ENCODE data around the gene GRID1.

DNA sequence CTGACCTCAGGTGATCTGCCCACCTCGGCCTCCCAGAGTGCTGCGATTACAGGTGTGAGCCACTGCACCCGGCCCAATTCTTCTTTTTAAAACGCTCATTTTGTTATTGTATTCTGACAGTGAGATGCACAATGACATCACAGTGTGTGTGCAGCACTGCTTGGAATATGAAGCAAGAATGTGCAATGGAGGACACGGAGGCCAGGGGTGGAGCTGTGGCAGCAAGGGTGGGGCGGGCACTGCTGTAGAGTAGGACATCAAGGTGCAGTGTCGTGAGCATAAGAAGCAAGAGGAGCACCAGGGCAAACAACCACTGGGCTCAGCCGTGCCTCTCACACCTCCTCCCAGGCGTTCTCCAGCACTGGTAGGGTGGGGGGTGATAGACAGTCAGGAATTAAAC lies 26.8 kb upstream of the GRID1 start:
- TF ChIP-seq, protein P1, sequence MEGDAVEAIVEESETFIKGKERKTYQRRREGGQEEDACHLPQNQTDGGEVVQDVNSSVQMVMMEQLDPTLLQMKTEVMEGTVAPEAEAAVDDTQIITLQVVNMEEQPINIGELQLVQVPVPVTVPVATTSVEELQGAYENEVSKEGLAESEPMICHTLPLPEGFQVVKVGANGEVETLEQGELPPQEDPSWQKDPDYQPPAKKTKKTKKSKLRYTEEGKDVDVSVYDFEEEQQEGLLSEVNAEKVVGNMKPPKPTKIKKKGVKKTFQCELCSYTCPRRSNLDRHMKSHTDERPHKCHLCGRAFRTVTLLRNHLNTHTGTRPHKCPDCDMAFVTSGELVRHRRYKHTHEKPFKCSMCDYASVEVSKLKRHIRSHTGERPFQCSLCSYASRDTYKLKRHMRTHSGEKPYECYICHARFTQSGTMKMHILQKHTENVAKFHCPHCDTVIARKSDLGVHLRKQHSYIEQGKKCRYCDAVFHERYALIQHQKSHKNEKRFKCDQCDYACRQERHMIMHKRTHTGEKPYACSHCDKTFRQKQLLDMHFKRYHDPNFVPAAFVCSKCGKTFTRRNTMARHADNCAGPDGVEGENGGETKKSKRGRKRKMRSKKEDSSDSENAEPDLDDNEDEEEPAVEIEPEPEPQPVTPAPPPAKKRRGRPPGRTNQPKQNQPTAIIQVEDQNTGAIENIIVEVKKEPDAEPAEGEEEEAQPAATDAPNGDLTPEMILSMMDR (IDR thresholded peaks at IDR 0.05): no peak
- TF ChIP-seq POLR2A (IDR thresholded peaks at IDR 0.05): no peak

Measured in thyroid gland (tissue), 4 donors.